Hypothalamus (tissue), 51 donors: ENCODE data around the gene IL6R.

ENCODE experiments used
- DNase-seq, 51 donors: peaks; one replicate each; lab custom pipeline; 2025; lab: John Stamatoyannopoulos, UW

The IL6R gene

GRCh38 chr1:154501423-154502065 is 96.4 kb downstream of the IL6R start:
- DNase-seq = peak in 1 of 51 donors; percentile 11

GRCh38 chr1:154502066-154502743 is 97.1 kb downstream of the IL6R start, which contains the start of the genes SHE and TDRD10:
Gene SHE, minus strand, starts transcription at chr1:154502412. Its CDS starts 386 bp downstream, at chr1:154502026.
Gene TDRD10, plus strand, starts transcription at chr1:154502219. Its CDS starts 4,685 bp downstream, at chr1:154506904.
- no peak for DNase-seq

DNA sequence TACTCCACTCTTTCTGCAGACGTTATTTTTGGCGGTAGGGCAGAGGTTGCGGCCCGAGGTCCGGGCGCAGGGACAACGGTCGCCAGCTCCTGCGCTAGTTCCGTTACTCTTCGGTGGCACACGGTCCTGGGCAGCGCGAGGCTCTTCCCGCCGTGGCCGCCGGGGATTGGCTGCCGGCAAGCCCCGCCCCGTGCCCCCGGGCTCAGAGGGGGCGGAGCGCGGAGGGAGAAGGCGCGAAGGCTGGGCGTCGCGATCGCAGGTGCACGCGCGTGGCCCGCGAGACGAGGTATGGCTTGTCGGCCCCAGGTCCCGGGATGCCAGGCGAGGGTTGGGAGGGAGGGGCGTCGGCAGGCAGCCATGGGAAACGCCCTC is 97.6 kb downstream of the IL6R start:
- no peak for DNase-seq

- DNase-seq = no peak
Measured at GRCh38 chr1:154503898-154504297, 98.8 kb downstream of the IL6R start.

DNA sequence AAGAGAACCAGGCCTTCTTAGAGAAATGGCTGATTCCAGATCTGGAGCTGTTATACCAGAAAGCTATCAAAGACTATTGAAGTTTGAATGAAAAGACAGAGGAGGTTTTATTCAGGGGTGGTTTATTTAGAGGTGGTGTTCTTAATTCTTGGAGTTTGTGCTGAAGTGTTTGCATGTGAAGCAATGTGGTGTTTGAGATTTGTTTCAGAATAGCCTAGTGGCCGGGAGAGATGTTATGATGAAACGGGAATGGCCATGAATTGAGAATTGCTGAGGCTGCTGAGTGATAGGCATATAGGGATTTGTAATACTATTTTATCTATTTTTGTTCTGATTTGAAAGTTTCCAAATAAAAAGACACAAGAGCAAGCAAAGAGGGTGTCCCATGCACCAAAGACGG is 107.6 kb downstream of the IL6R start:
- no peak for DNase-seq

DNA sequence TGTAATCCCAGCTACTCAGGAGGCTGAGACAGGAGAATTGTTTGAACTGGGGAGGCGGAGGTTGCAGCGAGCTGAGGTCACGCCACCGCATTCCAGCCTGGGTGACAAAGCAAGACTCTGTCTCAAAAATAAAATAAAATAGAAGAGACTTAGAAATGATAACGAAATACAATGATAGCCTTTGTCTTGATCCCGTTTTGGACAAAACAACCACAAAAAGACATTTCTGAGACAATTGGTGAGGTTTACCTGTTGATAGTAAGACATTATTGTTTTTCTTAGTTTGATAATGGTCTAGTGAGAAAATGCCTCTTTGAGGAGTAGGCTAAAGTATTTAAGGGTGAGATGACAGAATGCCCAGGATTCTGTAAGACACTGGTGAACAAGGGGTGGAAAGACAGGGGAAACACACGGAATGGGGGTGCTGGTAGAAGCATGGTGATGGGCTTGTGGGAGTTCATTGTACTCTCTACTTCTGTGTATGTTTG is 109.0 kb downstream of the IL6R start:
- no peak for DNase-seq

GRCh38 chr1:154517661-154518060 is 112.5 kb downstream of the IL6R start:
- DNase-seq = no peak
